Ovary (tissue), 9 donors: Measurements from ENCODE around the gene PAN3. TPM values are rescaled to one million over a fixed set of nuclear protein-coding genes. Genes with fewer than 3 reads are reported as not detected.

Source experiments
- DNase-seq, 5 donors: peaks; one replicate each; pipeline ENCODE4 v3.0.0-alpha.2; 2019 to 2020
- H3K27ac ChIP-seq, 2 donors: fragments of 200-600 bp; one replicate each; pipeline versions ENCODE4 v1.5.1 to v1.8.0; 2019 to 2022
- H3K27me3 ChIP-seq: fragments of 200-600 bp; one replicate; pipeline ENCODE4 v1.8.0; 2022
- H3K36me3 ChIP-seq: fragments of 200-600 bp; sonication (generic); one replicate; pipeline ENCODE4 v1.5.1; 2019
- H3K4me1 ChIP-seq: one replicate; pipeline ENCODE4 v1.8.1; 2013; ENCODE audit warnings: mild to moderate bottlenecking, moderate library complexity; ENCODE audit not compliant: insufficient read depth
- H3K4me3 ChIP-seq: fragments of 200-600 bp; sonication (generic); one replicate; pipeline ENCODE4 v1.5.1; 2017
- H3K9me3 ChIP-seq, 2 donors: fragments of 200-600 bp in 1 of 2; sonication (generic) in 1 of 2; one replicate each; pipeline versions ENCODE4 v1.5.1 to v1.8.1; 2013 to 2019; ENCODE audit warnings: mild to moderate bottlenecking in 1 of 2, moderate library complexity in 1 of 2
- CTCF ChIP-seq, 3 donors: fragments of 450-650 bp in 2 of 3; fragments of 200-600 bp in 1 of 3; IDR thresholded peaks; one replicate each; pipeline versions ENCODE4 v1.5.1 to v1.8.0; 2016 to 2022; ENCODE audit warnings: antibody characterized with exemption in 3 of 3, mild to moderate bottlenecking in 1 of 3
- EP300 ChIP-seq: sonication (generic); formaldehyde crosslinking; IDR thresholded peaks from one replicate; pipeline ENCODE4 v1.6.1; 2017; ENCODE audit warnings: antibody characterized with exemption
- POLR2A ChIP-seq: fragments of 450-650 bp; IDR thresholded peaks from one replicate; pipeline ENCODE4 v1.6.1; 2017; ENCODE audit warnings: antibody characterized with exemption, mild to moderate bottlenecking, moderate library complexity
- WGBS, 3 donors: extraction: QIAGEN DNeasy Blood & Tissue Kit in 1 of 3; methylation state at CpG; one replicate each; pipeline versions ENCODE4 v1.1.5 to v1.1.7; 2013 to 2017; 5-methylcytosine and 5-hydroxymethylcytosine counted together
- intact Hi-C, 4 donors: fragments of 100-400 bp; cut with DNase I; formaldehyde crosslinking; loops; one replicate each; pipeline versions ENCODE4 v1.11.0 to v1.15.1; 2022 to 2023
- polyA plus RNA-seq, 2 donors: library from polyadenylated mRNA; stranded (reverse); fragments of 200-250 nt in 1 of 2; fragments of 350-450 nt in 1 of 2; fragmentation: Illumina TruSeq in 1 of 2; extraction: RNeasy Lipid Tissue Mini Kit (QIAGEN cat#74804) in 1 of 2; gene quantifications; one replicate each; pipeline ENCODE4 v1.2.3, GENCODE V29; 2013 to 2014
- total RNA-seq, 7 donors: library from RNA; depleted of rRNA in 2 of 7; stranded (reverse); fragments of >200 nt in 2 of 7; fragmentation: NEBNext Ultra II Directional in 3 of 7; extraction: Animal tissue kit (Norgen Biotek cat#: 25700) in 3 of 7; gene quantifications; one replicate each; pipeline versions ENCODE4 v1.1.0 to v1.2.4, GENCODE V29; 2016 to 2023
- donor health status: DM: no; HTN: no; CAD: no; lungs with moderate emphysema.
- donor health status: DM: no; HTN: no; CAD: no.
- donor health status: Bipolar disorder and iron deficiency.
- donor health status: DM: yes; HTN: yes; CAD: no.
- donor health status: DM: no; HTN: no; CAD: no.
- donor health status: DM: yes; HTN: yes; CAD: no.

PAN3 gene
- total and polyA plus RNA-seq, 9 donors: 13.2 to 40.7 (median 35.7) TPM

- H3K36me3 ChIP-seq: no peaks in the 10 kb centered on the region
- no peaks in the 10 kb centered on the region for H3K27me3 ChIP-seq
- TF ChIP-seq EP300: no peak
- no peak for TF ChIP-seq CTCF (IDR thresholded peaks at IDR 0.05)
- no peak for TF ChIP-seq POLR2A
- H3K4me1 ChIP-seq: peaks cover 2% of the 10 kb centered on the region
- no peak overlapping the region for H3K4me3 ChIP-seq
- intact Hi-C loops: no loop called here
- no peak overlapping the region for H3K27ac ChIP-seq
- DNase-seq: no peak
- H3K9me3 ChIP-seq: no peaks in the 10 kb centered on the region
Observed at GRCh38 chr13:28120317-28120716, 18.0 kb upstream of the PAN3 start.

GRCh38 chr13:28121224-28121623 is 17.1 kb upstream of the PAN3 start:
- no peaks in the 10 kb centered on the region for H3K9me3 ChIP-seq
- no peaks in the 10 kb centered on the region for H3K27me3 ChIP-seq
- 92 to 93% (median 93%) methylated on average over 8 of the region's 8 CpGs for WGBS, 3 donors
- H3K27ac ChIP-seq: no peak overlapping the region
- TF ChIP-seq POLR2A: no peak
- no peak for TF ChIP-seq EP300
- TF ChIP-seq CTCF (IDR thresholded peaks at IDR 0.05): no peak
- DNase-seq: no peak
- no peaks in the 10 kb centered on the region for H3K36me3 ChIP-seq
- peaks cover 2% of the 10 kb centered on the region for H3K4me1 ChIP-seq
- intact Hi-C loops: no loop called here
- H3K4me3 ChIP-seq: no peak overlapping the region

- H3K27me3 ChIP-seq: no peaks in the 10 kb centered on the region
- no peaks in the 10 kb centered on the region for H3K4me1 ChIP-seq
- no peak for TF ChIP-seq POLR2A
- no peak for TF ChIP-seq EP300
- TF ChIP-seq CTCF (IDR thresholded peaks at IDR 0.05): no peak
- intact Hi-C loops: no loop called here
- no peak for DNase-seq
- H3K9me3 ChIP-seq: no peaks in the 10 kb centered on the region
- no peak overlapping the region for H3K27ac ChIP-seq
- no peaks in the 10 kb centered on the region for H3K36me3 ChIP-seq
- H3K4me3 ChIP-seq: no peak overlapping the region
Observed at GRCh38 chr13:28128030-28128429, 10.3 kb upstream of the PAN3 start.

- Histone ChIP-seq H3K9me3 (no peaks in the 10 kb centered on the region), H3K4me3 (no peak overlapping the region), H3K27ac (no peak overlapping the region), H3K4me1 (no peaks in the 10 kb centered on the region), H3K27me3 (no peaks in the 10 kb centered on the region), H3K36me3 (no peaks in the 10 kb centered on the region)
- TF ChIP-seq CTCF (IDR thresholded peaks at IDR 0.05) (no peak), EP300 (no peak), POLR2A (no peak)
- intact Hi-C loops: no loop called here
- no peak for DNase-seq
Observed at GRCh38 chr13:28128926-28129325, 9.4 kb upstream of the PAN3 start.
